GM12878 (cell line): ENCODE data around the gene NLGN3. TPM values are rescaled to one million over a fixed set of nuclear protein-coding genes. Genes with fewer than 3 reads are reported as not detected.

Source experiments
- ATAC-seq: fragments of 200-7000 bp; cut with Tn5 transposase; 3 replicates; pipeline ENCODE4 v1.9.1; 2020; ENCODE audit warnings: mild to moderate bottlenecking, moderate library complexity
- BruUV-seq: library from RNA; stranded (reverse); fragments of 400-500 nt; replicated peaks from 2 replicates; lab custom pipeline; 2021; lab: Mats Ljungman, UMichigan
- CTCF ChIA-PET: fragments of 300-600 bp; sonication (Branson Sonifier 250); formaldehyde crosslinking; extraction: SDS; loops from one replicate; lab custom pipeline; 2021; ENCODE audit warnings: inconsistent platforms; lab: Yijun Ruan, JAX
- POLR2A ChIA-PET: fragments of 350-600 bp; formaldehyde crosslinking; extraction: SDS; loops from one replicate; lab custom pipeline; 2021; ENCODE audit warnings: inconsistent platforms; lab: Charles Lee
- RAD21 ChIA-PET: fragments of 300-600 bp; sonication (Branson Sonifier 250); formaldehyde crosslinking; loops from one replicate; lab custom pipeline; 2023; ENCODE audit warnings: antibody characterized with exemption; ENCODE audit not compliant: unreplicated experiment; lab: Charles Lee
- SMC1A ChIA-PET: fragments of 300-600 bp; sonication (Branson Sonifier 250); formaldehyde crosslinking; loops from one replicate; lab custom pipeline; 2023; ENCODE audit not compliant: unreplicated experiment, uncharacterized antibody; lab: Charles Lee
- DNase-seq: peaks from one replicate; pipeline ENCODE4 v3.0.0-alpha.2; 2011; ENCODE audit warnings: low read depth, low spot score
- FAIRE-seq: peaks from 3 replicates; lab custom pipeline; 2011; peaks lifted over from hg19 to GRCh38; lab: Jason Lieb, UNC
- H2AFZ ChIP-seq: 2 replicates; pipeline ENCODE4 v1.6.0; 2011; ENCODE audit warnings: low read depth, low read length, control low read depth; ENCODE audit not compliant: control insufficient read depth
- H3K27ac ChIP-seq: 2 replicates; pipeline ENCODE4 v1.5.1; 2011; ENCODE audit warnings: control low read depth; ENCODE audit not compliant: control insufficient read depth, insufficient read depth
- H3K27me3 ChIP-seq, 2 experiments: replicated peaks in 1 of 2; 2 replicates each; pipeline versions ENCODE4 v1.6.0 to v1.6.1; 2011; ENCODE audit warnings: low read length in 1 of 2; ENCODE audit not compliant: control insufficient read depth in 2 of 2, insufficient read depth in 2 of 2
- H3K36me3 ChIP-seq, 2 experiments: 2 replicates each; pipeline ENCODE4 v1.5.1; 2011; ENCODE audit warnings: low read length in 1 of 2; ENCODE audit not compliant: control insufficient read depth in 2 of 2, insufficient read depth in 2 of 2
- H3K4me1 ChIP-seq: 2 replicates; pipeline ENCODE4 v1.6.1; 2011; ENCODE audit warnings: mild to moderate bottlenecking, low read length, moderate library complexity, mixed read lengths; ENCODE audit not compliant: control insufficient read depth, insufficient read depth
- H3K4me2 ChIP-seq: 2 replicates; pipeline ENCODE4 v1.6.0; 2011; ENCODE audit warnings: control low read depth; ENCODE audit not compliant: control insufficient read depth, insufficient read depth
- H3K4me3 ChIP-seq: fragments of 200-600 bp; sonication (generic); 2 replicates; pipeline ENCODE4 v1.5.1; 2016
- H3K79me2 ChIP-seq: 2 replicates; pipeline ENCODE4 v1.6.0; 2011; ENCODE audit warnings: low read length; ENCODE audit not compliant: control insufficient read depth, insufficient read depth
- H3K9ac ChIP-seq: 2 replicates; pipeline ENCODE4 v1.8.0; 2011; ENCODE audit warnings: low read length, control low read depth, mixed read lengths; ENCODE audit not compliant: control insufficient read depth, insufficient read depth
- H3K9me3 ChIP-seq: replicated peaks from 3 replicates; pipeline ENCODE4 v1.5.1; 2011; ENCODE audit warnings: mild to moderate bottlenecking, low read length; ENCODE audit not compliant: control insufficient read depth, insufficient read depth
- H4K20me1 ChIP-seq: 2 replicates; pipeline ENCODE4 v1.6.0; 2011; ENCODE audit not compliant: control insufficient read depth, insufficient read depth
- ASH2L ChIP-seq: fragments of 300-600, 200-600 bp; sonication (generic); IDR thresholded peaks from 2 replicates; pipeline ENCODE4 v1.6.1; 2017; ENCODE audit warnings: low read depth, mild to moderate bottlenecking, borderline replicate concordance
- CTCF ChIP-seq, 3 experiments: IDR thresholded peaks in 2 of 3; conservative IDR thresholded peaks in 1 of 3; 2 replicates each; pipeline ENCODE4 v1.5.1; 2011; ENCODE audit warnings: low read depth in 3 of 3, low read length in 3 of 3, mild to moderate bottlenecking in 3 of 3, control low read depth in 2 of 3, moderate library complexity in 2 of 3, inconsistent platforms in 1 of 3, mixed read lengths in 1 of 3; ENCODE audit not compliant: control insufficient read depth in 2 of 3, insufficient read depth in 1 of 3; ENCODE audit errors: extremely low read depth in 1 of 3
- KLF5 ChIP-seq: fragments of 450-650 bp; IDR thresholded peaks from 2 replicates; pipeline ENCODE4 v1.6.1; 2014; ENCODE audit warnings: mild to moderate bottlenecking; ENCODE audit not compliant: partially characterized antibody
- POLR2A ChIP-seq: IDR thresholded peaks from 2 replicates; pipeline ENCODE4 v1.6.1; 2011; ENCODE audit warnings: low read depth, mild to moderate bottlenecking, low read length
- RAD21 ChIP-seq: IDR thresholded peaks from 2 replicates; pipeline ENCODE4 v1.6.1; 2011; ENCODE audit warnings: mild to moderate bottlenecking, low read depth, low read length, moderate library complexity; ENCODE audit not compliant: insufficient read depth
- RB1 ChIP-seq: fragments of 450-650 bp; formaldehyde crosslinking; IDR thresholded peaks from 2 replicates; pipeline ENCODE4 v1.6.1; 2017; ENCODE audit warnings: mild to moderate bottlenecking, borderline replicate concordance
- SMC3 ChIP-seq: IDR thresholded peaks from 2 replicates; pipeline ENCODE4 v1.6.1; 2011; ENCODE audit warnings: low read length, improper control_type of control experiment, borderline replicate concordance
- YY1 ChIP-seq: IDR thresholded peaks from 2 replicates; pipeline ENCODE4 v1.6.1; 2011; ENCODE audit warnings: low read depth, mild to moderate bottlenecking, low read length
- ZSCAN29 ChIP-seq: fragments of 450-650 bp; IDR thresholded peaks from 2 replicates; pipeline ENCODE4 v1.6.1; 2017; ENCODE audit warnings: mild to moderate bottlenecking, moderate library complexity
- WGBS: methylation state at CpG from one replicate; pipeline ENCODE4 v1.1.6; 2016; ENCODE audit warnings: low lambda C conversion rate; ENCODE audit not compliant: insufficient replicate concordance, insufficient coverage; ENCODE audit errors: missing lambda C conversion rate; 5-methylcytosine and 5-hydroxymethylcytosine counted together
- in situ Hi-C: fragments of 300-500 bp; cut with MboI; formaldehyde crosslinking; loops from 9 replicates; pipeline ENCODE4 v1.14.3; 2018; ENCODE audit warnings: mixed read lengths
- intact Hi-C: fragments of 100-400 bp; cut with micrococcal nuclease; formaldehyde crosslinking; loops from one replicate; pipeline ENCODE4 v1.14.2; 2022; ENCODE audit not compliant: unreplicated experiment
- polyA plus RNA-seq, 11 experiments: library from polyadenylated mRNA; depleted of rRNA in 4 of 11; unstranded in 6 of 11; stranded (reverse) in 5 of 11; fragments of >200 nt; fragmentation: Nextera tagmentation in 4 of 11; fragmentation: Illumina TruSeq in 1 of 11; extraction: Ambion mirVana in 4 of 11; extraction: Trizol in 1 of 11; gene quantifications; 1 replicate in 1 of 11; 2 replicates in 10 of 11; pipeline versions ENCODE4 v1.2.1 to v1.2.3, GENCODE V29; 2011 to 2016; ENCODE audit warnings: inconsistent platforms in 2 of 11, missing spikeins in 2 of 11, low read depth in 1 of 11
- total RNA-seq, 4 experiments: library from RNA; depleted of rRNA in 3 of 4; stranded (reverse); fragments of >200 nt in 3 of 4; fragmentation: Illumina TruSeq in 1 of 4; extraction: Trizol in 1 of 4; gene quantifications; 2 replicates each; pipeline versions ENCODE4 v1.2.1 to v1.2.3, GENCODE V29; 2013 to 2021
- TF ChIP-seq, protein P1 (sequence below): IDR thresholded peaks from 2 replicates; pipeline ENCODE4 v1.6.1; 2012; ENCODE audit warnings: low read depth, low read length, improper control_type of control experiment

NLGN3 gene
- total and polyA plus RNA-seq, 10 of the 15 experiments (the other 5 are each of a cell fraction or from before 2014, with no cell fraction given), result 0.07 to 0.73 (median 0.28) TPM

GRCh38 chrX:71177327-71177726, 32.7 kb downstream of the NLGN3 start:
- WGBS, result 35% methylated on average over 3 of the region's 3 CpGs
- no peak overlapping the region for H3K9ac ChIP-seq
- no peaks in the 10 kb centered on the region for H3K27me3 ChIP-seq
- ChIA-PET RAD21 (interaction anchor here (1.5 kb wide), 1 partner anchor 78 kb away, joined by 6 read pairs; no protein-coding TSS in a partner anchor), CTCF (interaction anchor here (0.8 to 7.2 kb wide), 5 partner anchors 10 to 189 kb away, joined by 3 to 55 read pairs (median 3); no protein-coding TSS in a partner anchor), POLR2A (no interaction called here), SMC1A (interaction anchor here (0.6 to 2.4 kb wide), 7 partner anchors 48 to 408 kb away, joined by 3 to 10 read pairs (median 4); partner anchors contain the start of gene FOXO4)
- H3K9me3 ChIP-seq, result no peaks in the 10 kb centered on the region
- no peak overlapping the region for H3K4me2 ChIP-seq
- no peaks in the 10 kb centered on the region for H3K4me1 ChIP-seq
- H3K36me3 ChIP-seq, result peaks cover 0 to 3% of the 10 kb centered on the region in 2 experiments; a peak in 1 of 4 replicates
- in situ Hi-C loops (loop anchor here (5.0 kb wide), 1 partner anchor 405 kb away; no protein-coding TSS in a partner anchor), intact Hi-C loops (no loop called here)
- DNase-seq, result no peak
- no TSS peak for BruUV-seq
- no peak for FAIRE-seq
- no peak overlapping the region for H3K27ac ChIP-seq
- no peaks in the 10 kb centered on the region for H4K20me1 ChIP-seq
- H3K79me2 ChIP-seq, result no peaks in the 10 kb centered on the region; the same call in 1 of the 2 replicates
- no peak for TF ChIP-seq ASH2L
- H2AFZ ChIP-seq, result no peak overlapping the region
- no peak for ATAC-seq
- H3K4me3 ChIP-seq, result no peak overlapping the region

- Histone ChIP-seq H2AFZ (no peak overlapping the region), H4K20me1 (no peaks in the 10 kb centered on the region), H3K27me3 (no peaks in the 10 kb centered on the region), H3K27ac (no peak overlapping the region), H3K79me2 (no peaks in the 10 kb centered on the region; the same call in 1 of the 2 replicates), H3K4me2 (no peak overlapping the region), H3K36me3 (peaks cover 0 to 3% of the 10 kb centered on the region in 2 experiments; a peak in 2 of 4 replicates), H3K9me3 (no peaks in the 10 kb centered on the region), H3K9ac (no peak overlapping the region), H3K4me1 (no peaks in the 10 kb centered on the region), H3K4me3 (no peak overlapping the region)
- in situ Hi-C loops, result loop anchor here (5.0 kb wide), 1 partner anchor 407 kb away; no protein-coding TSS in a partner anchor
- FAIRE-seq, result peak; percentile 73
- ATAC-seq, result peak; percentile 59
- BruUV-seq, result no TSS peak
- RAD21 ChIA-PET, result interaction anchor here (0.6 to 4.8 kb wide), 5 partner anchors 18 to 178 kb away, joined by 3 to 49 read pairs (median 4); partner anchors contain the start of genes MED12 and NONO
- SMC1A ChIA-PET, result interaction anchor here (0.9 to 4.4 kb wide), 8 partner anchors 18 to 410 kb away, joined by 3 to 43 read pairs (median 6); partner anchors contain the start of genes FOXO4 and SNX12
- CTCF ChIA-PET, result interaction anchor here (0.9 to 7.2 kb wide), 10 partner anchors 9 to 410 kb away, joined by 3 to 55 read pairs (median 5); no protein-coding TSS in a partner anchor
- intact Hi-C loops, result loop anchor here (1.0 to 2.0 kb wide), 4 partner anchors 81 to 410 kb away; no protein-coding TSS in a partner anchor
- POLR2A ChIA-PET, result interaction anchor here (0.6 kb wide), 2 partner anchors 153 to 312 kb away, joined by 3 to 7 read pairs; no protein-coding TSS in a partner anchor
- 0% methylated on average over 4 of the region's 4 CpGs for WGBS
- TF ChIP-seq POLR2A, result no peak
- TF ChIP-seq, protein P1, sequence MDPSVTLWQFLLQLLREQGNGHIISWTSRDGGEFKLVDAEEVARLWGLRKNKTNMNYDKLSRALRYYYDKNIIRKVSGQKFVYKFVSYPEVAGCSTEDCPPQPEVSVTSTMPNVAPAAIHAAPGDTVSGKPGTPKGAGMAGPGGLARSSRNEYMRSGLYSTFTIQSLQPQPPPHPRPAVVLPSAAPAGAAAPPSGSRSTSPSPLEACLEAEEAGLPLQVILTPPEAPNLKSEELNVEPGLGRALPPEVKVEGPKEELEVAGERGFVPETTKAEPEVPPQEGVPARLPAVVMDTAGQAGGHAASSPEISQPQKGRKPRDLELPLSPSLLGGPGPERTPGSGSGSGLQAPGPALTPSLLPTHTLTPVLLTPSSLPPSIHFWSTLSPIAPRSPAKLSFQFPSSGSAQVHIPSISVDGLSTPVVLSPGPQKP, result no peak
- peak; percentile 78 for TF ChIP-seq RAD21
- peak; percentile 58; the same call in 1 of the 2 replicates for TF ChIP-seq YY1
- TF ChIP-seq SMC3, result peak; percentile 90
- TF ChIP-seq KLF5, result peak; percentile 30
- TF ChIP-seq CTCF (IDR thresholded peaks at IDR 0.05 in 2 of 3, conservative IDR thresholded peaks at IDR 0.05 in 1 of 3; ENCODE audit: control insufficient read depth in 2 of 3, extremely low read depth in 1 of 3, insufficient read depth in 1 of 3, low read depth in 3 of 3, low read length in 3 of 3), result peak; percentile 69 to 86 (median 70); a peak in 5 of 6 replicates
- 0 out of 2 replicates have a peak, but pooled peaks have one; percentile 36 for TF ChIP-seq RB1
- no peak for TF ChIP-seq ZSCAN29
- peak; percentile 31 for DNase-seq
Observed at GRCh38 chrX:71178908-71179307, 34.3 kb downstream of the NLGN3 start.
